HCEC 1CT (cell line): ENCODE data around the gene CCL11.

Experiments
- DNase-seq: peaks from one replicate; pipeline ENCODE4 v3.0.0-alpha.2; 2017

The CCL11 gene

DNA sequence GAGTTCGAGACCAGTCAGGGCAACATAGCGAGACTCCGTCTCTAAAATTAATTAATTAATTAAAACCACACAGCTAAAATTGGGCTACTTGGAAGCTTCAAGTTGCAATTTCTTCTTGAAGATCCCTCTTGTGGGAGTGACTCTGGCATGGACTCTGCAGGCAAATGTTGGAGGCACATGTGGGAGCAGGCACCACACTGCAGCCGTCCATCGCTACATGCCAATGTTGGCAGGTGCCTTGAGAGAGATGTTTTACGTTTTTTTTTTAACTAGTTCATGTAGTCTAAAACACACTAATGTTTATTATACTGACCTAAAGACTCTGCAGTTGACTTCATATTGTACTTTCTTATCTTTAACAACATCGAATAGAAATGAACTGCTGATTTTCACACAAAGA lies 25.7 kb downstream of the CCL11 start:
- no peak for DNase-seq

DNA sequence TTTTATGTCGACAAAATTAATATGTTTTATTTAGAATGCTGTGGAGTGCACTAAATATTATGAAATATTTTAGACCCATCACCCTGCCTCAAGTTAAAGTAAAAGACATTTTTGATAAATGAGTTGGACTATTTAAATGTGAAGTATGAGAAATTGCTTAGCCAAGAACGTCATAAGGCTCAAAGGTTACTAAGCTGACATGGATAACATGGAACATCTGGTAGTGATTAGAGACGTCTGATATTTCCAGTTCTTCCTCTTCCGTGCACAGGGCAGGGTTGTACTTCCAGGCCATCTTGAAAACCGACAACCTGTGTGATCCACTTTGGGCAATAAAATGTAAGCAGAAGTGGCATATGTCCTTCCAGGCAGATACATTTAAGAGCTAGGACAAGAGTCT lies 26.5 kb downstream of the CCL11 start:
- DNase-seq = peak; percentile 95

GRCh38 chr17:34313164-34313563 lies 27.6 kb downstream of the CCL11 start:
- peak; percentile 72 for DNase-seq

GRCh38 chr17:34314279-34314678 lies 28.7 kb downstream of the CCL11 start:
- peak; percentile 66 for DNase-seq

GRCh38 chr17:34318474-34318873 lies 32.9 kb downstream of the CCL11 start:
- DNase-seq = no peak

DNA sequence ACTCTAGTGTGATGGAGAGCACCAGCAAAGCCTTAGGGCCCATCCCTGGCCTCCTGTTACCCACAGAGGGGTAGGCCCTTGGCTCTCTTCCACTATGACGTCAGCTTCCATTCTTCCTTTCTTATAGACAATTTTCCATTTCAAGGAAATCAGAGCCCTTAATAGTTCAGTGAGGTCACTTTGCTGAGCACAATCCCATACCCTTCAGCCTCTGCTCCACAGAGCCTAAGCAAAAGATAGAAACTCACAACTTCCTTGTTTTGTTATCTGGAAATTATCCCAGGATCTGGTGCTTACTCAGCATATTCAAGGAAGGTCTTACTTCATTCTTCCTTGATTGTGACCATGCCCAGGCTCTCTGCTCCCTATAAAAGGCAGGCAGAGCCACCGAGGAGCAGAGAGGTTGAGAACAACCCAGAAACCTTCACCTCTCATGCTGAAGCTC lies 33.5 kb downstream of the CCL11 start, which contains the start of gene CCL8:
Gene CCL8 (plus strand): TSS at position 397 of the 445 bp plus-strand sequence. CDS start 67 bp downstream, outside the sequence.
- DNase-seq = no peak

DNA sequence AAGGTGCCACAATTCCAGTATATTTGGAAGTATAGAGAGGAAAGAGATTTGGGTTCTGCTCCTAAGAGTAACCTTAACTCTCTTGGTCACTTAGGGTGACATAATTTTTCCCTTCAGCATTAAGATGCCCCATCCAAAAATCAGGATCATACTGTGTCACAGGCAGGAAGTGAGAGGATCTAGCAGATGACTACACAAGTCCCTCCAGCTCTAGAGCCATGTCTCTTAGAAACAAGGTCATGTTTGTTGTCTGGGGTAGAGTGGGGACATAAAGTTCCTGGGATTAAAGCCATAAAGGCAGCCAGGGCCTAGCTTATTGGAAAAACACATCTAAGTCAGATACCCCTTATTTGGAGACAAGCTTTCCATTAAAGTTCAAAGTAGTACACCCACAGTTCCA lies 36.4 kb downstream of the CCL11 start:
- no peak for DNase-seq

DNA sequence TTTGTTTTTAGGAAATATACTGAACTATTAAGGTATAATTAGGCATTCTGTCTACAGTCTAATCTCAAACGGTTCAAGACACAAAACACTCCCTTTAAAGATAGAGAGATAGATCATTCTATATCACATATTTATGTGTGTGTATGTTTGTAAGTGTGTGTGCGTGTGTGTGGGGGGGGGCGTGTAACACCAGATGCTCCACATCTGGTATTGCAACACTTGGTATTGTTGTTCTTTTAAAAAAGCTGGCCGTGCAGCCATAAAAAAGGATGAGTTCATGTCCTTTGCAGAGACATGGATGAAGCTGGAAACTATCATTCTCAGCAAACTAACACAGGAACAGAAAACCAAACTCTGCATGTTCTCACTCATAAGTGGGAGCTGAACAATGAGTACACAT lies 42.0 kb downstream of the CCL11 start:
- DNase-seq = peak; percentile 69

- no peak for DNase-seq
These were observed 52.2 kb downstream of the CCL11 start for GRCh38 chr17:34337701-34338100.
